Stimulated activated CD4-positive, alpha-beta T cell treated with anti-CD3 and anti-CD28 coated beads, Interleukin-2, amount 100 ng/mL, for 48 hours (primary cell): ENCODE data around the gene TAC4.
"Not testable (repeated sequence)": the region's sequence is repeated elsewhere in the genome, so short reads cannot be mapped to it uniquely, and the experiment has no call there.

ENCODE experiments used
- DNase-seq, 2 donors: peaks; one replicate each; pipeline ENCODE4 v3.0.0-alpha.2; 2020

The TAC4 gene

GRCh38 chr17:49842371-49842770 lies 5.5 kb downstream of the TAC4 start:
- no peak for DNase-seq

- no peak for DNase-seq
Measured at GRCh38 chr17:49841548-49841947, 6.3 kb downstream of the TAC4 start.

- no peak for DNase-seq
Measured at GRCh38 chr17:49839455-49839854, 8.4 kb downstream of the TAC4 start.

- no peak for DNase-seq
Measured at GRCh38 chr17:49836111-49837030, 11.5 kb downstream of the TAC4 start.

GRCh38 chr17:49835472-49835871 lies 12.4 kb downstream of the TAC4 start:
- no peak for DNase-seq

GRCh38 chr17:49834118-49834743 lies 13.6 kb downstream of the TAC4 start:
- DNase-seq: no peak

GRCh38 chr17:49832840-49833599 lies 14.8 kb downstream of the TAC4 start:
- DNase-seq: no peak

GRCh38 chr17:49830605-49831004 lies 17.3 kb downstream of the TAC4 start:
- no peak for DNase-seq

- no peak for DNase-seq
Measured at GRCh38 chr17:49829026-49829425, 18.8 kb downstream of the TAC4 start.

GRCh38 chr17:49828325-49828724 lies 19.5 kb downstream of the TAC4 start:
- not testable (repeated sequence) for DNase-seq

- DNase-seq: no peak
Measured at GRCh38 chr17:49825645-49826044, 22.2 kb downstream of the TAC4 start.

GRCh38 chr17:49823614-49824013 lies 24.3 kb downstream of the TAC4 start:
- no peak for DNase-seq

GRCh38 chr17:49822829-49823228 lies 25.0 kb downstream of the TAC4 start:
- no peak for DNase-seq

GRCh38 chr17:49821916-49822315 lies 26.0 kb downstream of the TAC4 start:
- DNase-seq: no peak

- DNase-seq: no peak
Measured at GRCh38 chr17:49821466-49821865, 26.4 kb downstream of the TAC4 start.

- DNase-seq: no peak
Measured at GRCh38 chr17:49820773-49821172, 27.1 kb downstream of the TAC4 start.

GRCh38 chr17:49819651-49820050 lies 28.2 kb downstream of the TAC4 start:
- DNase-seq: no peak

GRCh38 chr17:49819138-49819537 lies 28.7 kb downstream of the TAC4 start:
- DNase-seq: no peak

- no peak for DNase-seq
Measured at GRCh38 chr17:49817993-49818392, 29.9 kb downstream of the TAC4 start.

- DNase-seq: no peak
Measured at GRCh38 chr17:49815761-49816281, 32.0 kb downstream of the TAC4 start.

- DNase-seq: no peak
Measured at GRCh38 chr17:49814781-49815529, 32.9 kb downstream of the TAC4 start.

- DNase-seq: no peak
Measured at GRCh38 chr17:49809056-49809455, 38.8 kb downstream of the TAC4 start.

- no peak for DNase-seq
Measured at GRCh38 chr17:49798738-49799137, 49.1 kb downstream of the TAC4 start.
